GM18526 (cell line): ENCODE results near the gene RBBP5.

ENCODE experiments used
- POLR2A ChIP-seq: IDR thresholded peaks from 3 replicates; pipeline ENCODE4 v1.6.1; 2011; ENCODE audit not compliant: insufficient read length; ENCODE audit errors: extremely low read depth

The RBBP5 gene, protein sequence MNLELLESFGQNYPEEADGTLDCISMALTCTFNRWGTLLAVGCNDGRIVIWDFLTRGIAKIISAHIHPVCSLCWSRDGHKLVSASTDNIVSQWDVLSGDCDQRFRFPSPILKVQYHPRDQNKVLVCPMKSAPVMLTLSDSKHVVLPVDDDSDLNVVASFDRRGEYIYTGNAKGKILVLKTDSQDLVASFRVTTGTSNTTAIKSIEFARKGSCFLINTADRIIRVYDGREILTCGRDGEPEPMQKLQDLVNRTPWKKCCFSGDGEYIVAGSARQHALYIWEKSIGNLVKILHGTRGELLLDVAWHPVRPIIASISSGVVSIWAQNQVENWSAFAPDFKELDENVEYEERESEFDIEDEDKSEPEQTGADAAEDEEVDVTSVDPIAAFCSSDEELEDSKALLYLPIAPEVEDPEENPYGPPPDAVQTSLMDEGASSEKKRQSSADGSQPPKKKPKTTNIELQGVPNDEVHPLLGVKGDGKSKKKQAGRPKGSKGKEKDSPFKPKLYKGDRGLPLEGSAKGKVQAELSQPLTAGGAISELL

DNA sequence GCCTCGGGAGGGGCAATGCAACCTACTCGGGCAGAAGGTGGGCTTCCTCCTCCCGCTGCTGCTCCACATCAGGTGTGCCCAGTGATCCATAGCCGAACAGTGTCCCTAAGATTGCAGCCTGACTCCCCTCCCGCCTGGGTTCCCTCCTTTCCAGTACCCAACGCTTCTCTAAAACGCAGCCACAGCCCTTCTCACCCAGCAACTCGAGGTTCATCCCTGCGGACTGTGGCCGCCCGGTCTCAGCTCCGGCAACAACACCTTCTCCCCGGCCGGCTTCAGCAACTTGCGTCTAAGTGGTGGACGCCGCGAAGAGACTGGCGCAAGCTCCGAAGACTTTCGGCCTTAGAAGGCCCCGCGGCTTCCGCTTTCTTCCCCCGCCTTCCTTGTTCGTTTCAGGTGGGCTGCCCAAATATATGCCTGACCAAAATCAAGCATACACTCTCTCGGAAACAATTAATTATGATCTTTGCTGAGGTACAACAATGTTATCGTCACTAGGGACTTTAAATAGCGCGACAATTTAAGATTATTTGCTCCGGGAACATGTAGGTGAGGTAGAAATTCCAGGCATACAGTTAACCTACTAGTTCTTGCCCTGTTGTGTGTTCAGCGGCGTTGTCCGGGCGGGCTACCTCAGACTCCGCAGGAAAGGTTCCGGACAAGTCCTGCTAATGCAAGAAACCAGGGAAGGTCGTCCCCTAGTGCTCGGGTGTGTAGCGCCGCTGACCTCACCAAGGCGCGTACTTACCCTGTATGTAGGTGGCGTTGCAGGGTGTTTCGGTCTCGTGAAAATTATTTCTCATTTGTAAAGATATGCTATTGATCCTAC lies at the start of gene RBBP5:
Gene RBBP5, minus strand, starts transcription at position 319 of the 829 bp plus-strand sequence. Its CDS starts 105 bp downstream, at position 214.
- TF ChIP-seq POLR2A, result peak; percentile 93

DNA sequence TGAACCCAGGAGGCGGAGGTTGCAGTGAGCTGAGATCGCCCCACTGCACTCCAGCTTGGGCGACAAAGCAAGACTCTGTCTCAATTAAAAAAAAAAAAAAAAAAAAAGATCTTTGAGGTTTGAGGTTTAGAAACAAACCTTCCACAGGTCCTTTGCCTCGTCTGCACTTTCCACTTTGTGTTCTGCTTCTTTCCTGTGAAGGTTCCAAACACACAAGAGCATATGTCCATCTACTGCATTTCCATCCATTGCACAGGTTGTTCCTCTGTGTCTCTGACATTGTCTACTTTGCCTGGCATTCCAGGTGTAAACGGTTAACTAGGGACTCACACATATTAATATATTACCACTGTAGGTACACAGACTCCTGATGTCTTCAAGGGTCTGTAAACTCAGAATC lies 49.6 kb upstream of the RBBP5 start:
- TF ChIP-seq POLR2A, result no peak

DNA sequence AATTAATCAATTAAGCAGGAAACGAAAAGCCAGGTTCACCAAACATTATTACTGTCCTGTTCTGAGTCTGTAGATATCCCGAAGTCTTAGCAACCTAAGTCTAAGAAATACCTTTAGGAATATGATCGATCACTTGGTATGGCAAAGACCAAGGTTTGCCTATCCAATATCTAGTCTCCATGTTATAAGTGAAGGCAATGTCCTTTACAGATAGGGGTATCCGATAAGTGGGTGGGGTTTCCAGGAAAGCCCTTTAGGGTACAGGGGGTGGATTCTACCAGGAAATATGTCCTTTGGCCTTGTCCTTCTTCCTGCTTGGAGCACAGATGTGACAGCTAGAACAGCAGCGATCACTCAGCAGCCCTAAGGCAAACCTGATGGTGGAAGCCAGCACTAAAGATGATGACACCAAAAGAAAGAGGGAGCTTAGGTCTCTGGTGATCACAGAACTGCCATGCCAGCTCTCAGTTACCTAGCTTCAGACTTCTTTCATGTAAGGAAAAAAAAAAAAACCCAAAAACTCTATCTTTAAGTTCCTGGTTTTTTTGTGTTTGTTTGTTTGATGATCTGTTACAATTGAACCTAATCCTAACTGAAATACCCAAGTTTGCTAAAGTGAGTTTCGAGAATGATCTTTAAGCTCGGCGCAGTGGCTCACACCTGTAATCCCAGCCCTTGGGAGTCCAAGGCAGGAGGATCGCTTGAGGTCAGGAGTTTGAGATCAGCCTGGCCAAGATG lies 48.9 kb upstream of the RBBP5 start:
- no peak for TF ChIP-seq POLR2A

DNA sequence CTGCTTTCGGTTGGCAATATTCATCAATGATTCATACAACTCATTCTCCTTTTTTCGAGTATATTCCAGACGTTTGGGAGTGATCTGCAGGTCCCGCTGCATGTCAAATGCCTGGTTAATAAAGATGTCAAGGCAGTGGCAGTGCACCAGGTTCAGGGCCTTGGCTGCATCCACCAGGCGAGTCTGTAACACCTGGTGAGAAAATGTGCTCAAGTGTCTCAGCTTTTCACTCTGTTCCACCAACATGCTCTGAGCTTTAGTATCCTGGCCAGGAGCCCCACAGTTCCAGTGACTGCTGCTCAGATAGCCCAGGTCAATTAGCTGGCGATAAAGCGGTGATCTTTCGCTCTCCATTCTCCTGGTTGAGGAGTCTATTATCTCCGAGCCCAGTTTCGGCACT lies 47.5 kb upstream of the RBBP5 start:
- TF ChIP-seq POLR2A, result no peak

DNA sequence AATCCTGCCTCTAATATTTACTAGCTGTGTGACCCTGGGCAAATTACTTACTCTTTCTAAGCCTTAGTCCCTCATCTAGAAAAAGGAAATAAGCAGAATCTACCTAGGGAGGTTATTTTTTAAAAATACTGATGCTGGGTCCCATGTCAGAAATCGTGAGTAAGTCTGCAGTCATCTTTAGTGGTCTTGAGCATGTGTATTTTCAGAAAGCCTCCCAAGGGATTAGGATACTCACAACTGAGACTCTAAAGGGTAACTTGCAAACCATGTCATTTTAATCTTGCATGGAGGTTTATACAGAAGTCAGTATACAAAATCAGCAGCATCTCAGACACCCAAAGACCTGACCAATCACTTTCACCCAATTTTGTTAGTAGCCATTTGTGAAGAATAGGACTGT lies 46.5 kb upstream of the RBBP5 start:
- TF ChIP-seq POLR2A, result no peak

DNA sequence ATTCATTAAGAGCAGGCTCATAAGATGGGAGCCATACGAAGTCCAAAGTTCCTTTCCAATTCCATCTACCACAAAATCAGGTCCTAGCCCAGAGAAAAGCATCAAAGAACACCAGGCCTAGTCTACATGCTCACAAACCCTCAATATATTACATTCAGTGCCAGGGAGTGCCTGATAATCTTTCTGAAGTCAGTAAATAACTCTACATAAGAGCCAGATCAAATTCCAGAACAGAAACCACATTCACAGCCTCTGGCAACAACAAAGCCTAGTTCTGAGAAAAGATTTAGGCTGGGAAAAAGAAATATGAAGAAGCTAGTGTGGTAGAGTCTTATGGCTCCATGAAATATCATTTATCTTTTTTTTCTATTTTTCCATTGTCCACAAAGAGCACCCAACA lies 40.5 kb upstream of the RBBP5 start:
- TF ChIP-seq POLR2A, result no peak

DNA sequence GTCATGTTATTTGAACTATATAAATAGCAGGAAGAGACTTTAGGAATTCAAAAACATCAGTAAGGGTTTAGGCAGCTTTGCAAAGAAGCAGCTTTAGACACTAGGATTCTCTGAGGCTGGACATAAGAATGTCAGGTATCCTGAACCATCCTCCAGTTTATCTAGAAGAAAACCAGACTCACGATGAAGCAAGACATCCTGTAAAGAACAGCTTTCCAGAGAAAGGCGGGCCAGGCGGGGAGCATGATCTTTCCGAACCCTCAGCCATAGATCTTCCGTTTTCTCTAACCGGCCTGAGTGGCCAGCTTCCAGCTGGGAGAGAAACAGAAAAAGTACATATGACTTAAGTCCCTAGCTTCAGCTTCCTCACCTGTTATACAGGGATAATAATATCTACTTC lies 39.3 kb upstream of the RBBP5 start:
- no peak for TF ChIP-seq POLR2A

DNA sequence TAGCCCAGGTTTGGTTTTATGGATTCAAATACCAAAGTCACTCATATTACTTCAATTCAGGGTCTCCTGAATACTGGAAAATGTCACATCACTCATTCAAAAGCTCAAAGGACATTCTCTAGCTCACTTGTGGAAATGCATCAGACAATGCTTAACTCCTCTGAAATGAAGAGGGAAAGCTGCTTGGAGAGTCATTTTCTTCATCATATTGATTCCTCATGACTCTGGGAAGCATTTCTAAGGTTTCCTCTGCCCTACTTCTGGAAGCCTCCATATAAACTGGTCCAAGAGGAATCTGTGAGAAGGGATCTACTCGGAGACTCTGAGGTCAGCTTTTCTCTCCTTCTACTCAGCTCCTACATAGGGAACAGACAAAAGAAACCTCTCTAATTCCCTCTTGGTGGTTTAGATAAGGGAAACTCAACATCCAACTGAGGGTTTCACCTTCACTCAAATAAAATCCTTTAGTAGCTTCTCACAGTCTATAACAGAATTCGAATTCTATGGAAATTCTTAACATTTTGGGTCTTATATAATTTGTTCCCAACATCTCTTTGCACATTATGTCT lies 36.4 kb upstream of the RBBP5 start:
- no peak for TF ChIP-seq POLR2A

DNA sequence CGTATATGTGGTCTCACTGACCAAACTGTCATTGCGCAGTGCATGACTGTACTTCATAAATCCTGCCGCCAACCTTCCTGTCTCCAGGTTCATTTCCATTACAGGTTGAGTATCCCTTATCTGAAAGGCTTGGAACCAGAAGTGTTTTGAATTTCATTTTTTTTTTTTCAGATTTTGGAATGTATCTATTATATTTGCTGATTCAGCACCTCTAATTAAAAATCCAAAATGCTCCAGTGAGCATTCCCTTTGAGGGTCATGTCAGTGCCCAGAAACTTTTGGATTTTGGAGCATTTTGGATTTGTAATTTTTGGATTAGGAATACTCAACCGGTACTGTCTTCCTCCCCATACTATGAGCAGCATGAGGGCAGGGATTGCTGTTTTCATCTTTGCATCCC lies 30.7 kb upstream of the RBBP5 start:
- TF ChIP-seq POLR2A, result no peak

DNA sequence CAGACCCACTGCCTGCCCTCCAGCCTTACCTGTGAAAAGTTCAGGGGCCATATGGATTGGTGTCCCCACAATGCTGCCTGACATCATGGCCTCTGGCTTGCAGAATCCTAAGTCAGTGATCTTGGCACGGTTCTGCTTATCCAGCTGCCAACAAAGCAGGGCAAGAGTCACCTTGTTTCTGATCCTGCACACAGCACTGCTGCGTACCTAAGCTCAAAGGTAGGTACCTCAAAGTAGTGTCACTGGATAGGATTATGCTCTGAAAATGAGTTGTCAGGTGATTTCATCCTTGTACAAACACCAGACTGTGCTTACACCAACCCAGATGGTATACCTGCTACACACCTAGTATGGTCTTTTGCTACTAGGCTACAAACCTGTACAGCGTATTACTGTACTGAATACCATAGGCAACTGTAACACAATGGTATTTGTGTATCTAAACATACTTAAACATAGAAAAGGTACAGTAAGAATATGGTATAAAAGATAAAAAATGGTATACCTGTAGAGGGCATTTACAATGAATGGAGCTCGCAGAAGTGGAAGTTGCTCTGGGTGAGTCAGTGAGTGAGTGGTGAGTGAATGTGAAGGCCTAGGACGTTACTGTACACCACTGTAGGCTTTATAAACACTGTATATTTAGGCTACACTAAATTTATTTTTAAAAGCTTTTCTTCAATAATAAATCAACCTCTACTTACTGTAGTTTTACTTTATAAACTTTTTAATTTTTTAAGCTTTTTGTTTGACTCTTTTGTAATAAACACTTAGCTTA lies 29.1 kb upstream of the RBBP5 start:
- TF ChIP-seq POLR2A, result no peak

DNA sequence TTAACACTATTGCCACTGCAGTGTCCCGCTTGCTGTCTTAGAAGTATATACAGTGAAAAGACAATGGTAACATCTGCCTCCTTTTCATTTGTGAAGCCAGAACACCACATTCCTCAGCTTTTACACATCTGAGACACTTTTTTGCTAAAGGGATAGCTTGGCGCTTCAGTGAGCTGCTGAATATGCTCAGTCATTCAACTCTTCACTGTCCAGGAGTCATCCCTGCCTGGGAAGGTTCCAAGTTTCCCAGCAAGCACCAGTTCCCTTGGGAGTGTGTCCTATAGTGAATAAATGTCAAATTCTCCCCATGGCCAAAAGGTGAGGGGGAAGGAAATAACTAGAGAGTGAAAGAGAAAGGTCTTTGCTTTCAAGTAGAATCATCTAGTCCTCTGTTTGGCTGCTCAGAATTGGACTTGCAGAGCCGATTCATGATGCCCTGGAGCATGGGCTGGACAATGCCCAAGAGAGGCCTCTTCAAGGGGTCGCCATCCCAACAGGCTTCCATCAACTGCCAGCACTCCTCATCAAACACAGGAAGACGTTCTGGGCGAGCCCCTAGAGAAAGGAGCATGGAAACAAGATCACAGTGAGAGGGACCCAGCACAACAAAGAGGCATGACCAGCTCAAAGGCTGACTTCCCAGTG lies 25.5 kb upstream of the RBBP5 start:
- no peak for TF ChIP-seq POLR2A

DNA sequence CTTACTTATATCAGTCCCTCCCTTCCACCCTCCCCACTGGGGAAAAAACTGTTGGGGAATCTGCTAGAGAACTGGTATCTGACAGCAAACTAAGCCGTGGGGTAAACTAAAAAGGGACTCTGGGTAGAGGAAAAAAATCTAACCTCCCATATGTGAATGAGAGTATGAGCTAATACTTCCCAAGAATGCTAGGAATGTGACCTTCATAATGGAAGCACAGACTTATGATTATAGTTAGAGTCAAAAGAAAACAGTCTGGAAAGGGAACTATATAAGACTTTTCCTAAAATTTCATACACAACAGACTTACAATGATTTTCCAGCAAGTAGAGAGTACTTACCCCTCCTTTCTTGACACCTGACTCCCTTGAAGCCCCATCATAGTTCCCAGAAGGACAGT lies 23.0 kb upstream of the RBBP5 start:
- TF ChIP-seq POLR2A, result no peak

DNA sequence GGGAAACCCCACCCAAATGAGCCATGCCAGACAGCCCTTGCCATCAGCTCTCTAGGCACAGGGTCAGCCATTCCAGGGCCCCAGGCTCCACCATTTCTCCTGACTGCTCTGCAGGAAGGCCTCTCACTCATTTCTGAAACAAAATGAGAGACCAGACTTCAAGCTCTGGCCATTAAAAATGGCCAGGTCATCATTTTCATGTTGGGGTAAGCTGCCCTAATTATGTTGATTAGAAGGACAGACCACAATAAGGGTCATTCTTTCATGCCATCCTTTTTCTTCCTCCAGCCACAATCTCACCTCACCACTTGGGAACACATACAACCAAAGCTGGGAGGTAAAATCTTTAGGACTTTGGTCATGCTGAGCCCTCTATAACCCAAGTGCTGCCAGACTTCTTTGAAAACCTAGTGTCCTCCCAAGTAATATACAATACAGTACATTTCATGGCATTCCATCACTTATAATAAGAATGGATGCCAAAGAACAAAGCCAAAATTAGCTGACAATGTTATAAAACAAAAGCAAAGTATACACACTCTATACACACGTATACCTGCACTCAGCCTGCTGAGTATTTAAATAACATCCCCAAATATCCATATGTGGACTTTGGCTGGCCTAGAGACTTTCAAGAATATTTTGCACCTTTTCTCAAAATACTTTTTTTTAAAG lies 22.4 kb upstream of the RBBP5 start:
- no peak for TF ChIP-seq POLR2A
